GM21515 (cell line): ENCODE measurements around the gene GULP1.

Source experiments
- ATAC-seq: cut with Tn5 transposase; IDR thresholded peaks from one replicate; pipeline ENCODE4 v1.9.1; 2021; ENCODE audit not compliant: unreplicated experiment

GULP1 gene

GRCh38 chr2:188414869-188415753, 123.4 kb downstream of the GULP1 start:
- no peak for ATAC-seq

GRCh38 chr2:188415754-188416083, 124.0 kb downstream of the GULP1 start:
- ATAC-seq, result no peak

GRCh38 chr2:188416367-188416766, 124.7 kb downstream of the GULP1 start:
- no peak for ATAC-seq

GRCh38 chr2:188422726-188423125, 131.1 kb downstream of the GULP1 start:
- ATAC-seq, result no peak

GRCh38 chr2:188425266-188425665, 133.6 kb downstream of the GULP1 start:
- no peak for ATAC-seq

GRCh38 chr2:188426121-188426520, 134.4 kb downstream of the GULP1 start:
- ATAC-seq, result no peak

- ATAC-seq, result no peak
These were observed 139.0 kb downstream of the GULP1 start for GRCh38 chr2:188430705-188431104.

- no peak for ATAC-seq
These were observed 142.3 kb downstream of the GULP1 start for GRCh38 chr2:188434018-188434417.

- no peak for ATAC-seq
These were observed 143.4 kb downstream of the GULP1 start for GRCh38 chr2:188435115-188435514.

- ATAC-seq, result no peak
These were observed 145.9 kb downstream of the GULP1 start for GRCh38 chr2:188437537-188437936.

GRCh38 chr2:188439986-188440385, 148.3 kb downstream of the GULP1 start:
- no peak for ATAC-seq

- ATAC-seq, result no peak
These were observed 149.2 kb downstream of the GULP1 start for GRCh38 chr2:188440849-188441248.

GRCh38 chr2:188441288-188441947, 149.7 kb downstream of the GULP1 start:
- ATAC-seq, result no peak

- no peak for ATAC-seq
These were observed 151.5 kb downstream of the GULP1 start for GRCh38 chr2:188443207-188443606.

- ATAC-seq, result no peak
These were observed 152.6 kb downstream of the GULP1 start for GRCh38 chr2:188444106-188444835.

GRCh38 chr2:188449561-188449960, 157.9 kb downstream of the GULP1 start:
- ATAC-seq, result no peak

- no peak for ATAC-seq
These were observed 158.3 kb downstream of the GULP1 start for GRCh38 chr2:188449971-188450370.

GRCh38 chr2:188450732-188451483, 159.2 kb downstream of the GULP1 start:
- ATAC-seq, result no peak

GRCh38 chr2:188452084-188452483, 160.4 kb downstream of the GULP1 start:
- no peak for ATAC-seq

- no peak for ATAC-seq
These were observed 164.6 kb downstream of the GULP1 start for GRCh38 chr2:188456114-188456909.
